ENCODE data around the gene SMIM33.
"Not testable (repeated sequence)": the region's sequence is repeated elsewhere in the genome, so short reads cannot be mapped to it uniquely, and the experiment has no call there.

SMIM33 gene

GRCh38 chr5:139430015-139430414 lies 40.8 kb upstream of the SMIM33 start:
- Histone ChIP-seq H3K9me3 (ENCODE audit: severe bottlenecking) (no peaks in the 10 kb centered on the region), H3K27ac (ENCODE audit: poor library complexity, severe bottlenecking) (no peak overlapping the region), H3K27me3 (ENCODE audit: insufficient read depth, poor library complexity, severe bottlenecking) (no peaks in the 10 kb centered on the region), H3K4me1 (ENCODE audit: insufficient read depth, poor library complexity, severe bottlenecking) (no peaks in the 10 kb centered on the region), H3K4me3 (ENCODE audit: severe bottlenecking) (no peak overlapping the region), H3K36me3 (ENCODE audit: low read depth) (peaks cover 7% of the 10 kb centered on the region; the same call in 1 of the 2 replicates)
- ATAC-seq (ENCODE audit: low read depth) (no peak), DNase-seq (ENCODE audit: low spot score) (no peak)
- no peak for TF ChIP-seq CTCF (IDR thresholded peaks at IDR 0.05; ENCODE audit: poor library complexity, severe bottlenecking)

GRCh38 chr5:139431706-139432105 lies 39.1 kb upstream of the SMIM33 start:
- Histone ChIP-seq H3K4me1 (ENCODE audit: insufficient read depth, poor library complexity, severe bottlenecking) (no peaks in the 10 kb centered on the region), H3K4me3 (ENCODE audit: severe bottlenecking) (no peak overlapping the region), H3K36me3 (ENCODE audit: low read depth) (peaks cover 4% of the 10 kb centered on the region; the same call in 1 of the 2 replicates), H3K9me3 (ENCODE audit: severe bottlenecking) (no peaks in the 10 kb centered on the region), H3K27ac (ENCODE audit: poor library complexity, severe bottlenecking) (no peak overlapping the region), H3K27me3 (ENCODE audit: insufficient read depth, poor library complexity, severe bottlenecking) (no peaks in the 10 kb centered on the region)
- no peak for DNase-seq (ENCODE audit: low spot score)
- ATAC-seq (ENCODE audit: low read depth), result peak; percentile 40; the same call in 1 of the 3 replicates
- TF ChIP-seq CTCF (IDR thresholded peaks at IDR 0.05; ENCODE audit: poor library complexity, severe bottlenecking), result no peak

GRCh38 chr5:139435676-139436075 lies 35.1 kb upstream of the SMIM33 start:
- Histone ChIP-seq H3K9me3 (ENCODE audit: severe bottlenecking) (no peaks in the 10 kb centered on the region), H3K4me3 (ENCODE audit: severe bottlenecking) (no peak overlapping the region), H3K27me3 (ENCODE audit: insufficient read depth, poor library complexity, severe bottlenecking) (no peaks in the 10 kb centered on the region), H3K36me3 (ENCODE audit: low read depth) (peaks cover 4% of the 10 kb centered on the region; the same call in 1 of the 2 replicates), H3K4me1 (ENCODE audit: insufficient read depth, poor library complexity, severe bottlenecking) (peaks cover 4% of the 10 kb centered on the region), H3K27ac (ENCODE audit: poor library complexity, severe bottlenecking) (no peak overlapping the region)
- peak; percentile 9 for DNase-seq (ENCODE audit: low spot score)
- ATAC-seq (ENCODE audit: low read depth), result no peak
- no peak for TF ChIP-seq CTCF (IDR thresholded peaks at IDR 0.05; ENCODE audit: poor library complexity, severe bottlenecking)

GRCh38 chr5:139438707-139439012 lies 32.1 kb upstream of the SMIM33 start:
- no peak for DNase-seq (ENCODE audit: low spot score)
- H3K4me3 ChIP-seq (ENCODE audit: severe bottlenecking), result peak overlapping the region; percentile 93
- H3K27ac ChIP-seq (ENCODE audit: poor library complexity, severe bottlenecking), result peak overlapping the region; percentile 39
- no peaks in the 10 kb centered on the region for H3K9me3 ChIP-seq (ENCODE audit: severe bottlenecking)
- TF ChIP-seq CTCF (IDR thresholded peaks at IDR 0.05; ENCODE audit: poor library complexity, severe bottlenecking), result no peak
- ATAC-seq (ENCODE audit: low read depth), result no peak
- H3K27me3 ChIP-seq (ENCODE audit: insufficient read depth, poor library complexity, severe bottlenecking), result no peaks in the 10 kb centered on the region
- H3K36me3 ChIP-seq (ENCODE audit: low read depth), result peaks cover 4% of the 10 kb centered on the region; the same call in 1 of the 2 replicates
- H3K4me1 ChIP-seq (ENCODE audit: insufficient read depth, poor library complexity, severe bottlenecking), result peaks cover 5% of the 10 kb centered on the region

GRCh38 chr5:139439013-139439903 lies 31.5 kb upstream of the SMIM33 start, which contains the start of gene DNAJC18:
Gene DNAJC18 (minus strand): TSS chr5:139439525. CDS start chr5:139439445, 80 bp downstream.
- ATAC-seq (ENCODE audit: low read depth) (peak; percentile 92), DNase-seq (ENCODE audit: low spot score) (peak; percentile 94)
- Histone ChIP-seq H3K27me3 (ENCODE audit: insufficient read depth, poor library complexity, severe bottlenecking) (no peaks in the 10 kb centered on the region), H3K9me3 (ENCODE audit: severe bottlenecking) (no peaks in the 10 kb centered on the region), H3K27ac (ENCODE audit: poor library complexity, severe bottlenecking) (peak within 1 kb of the TSS; percentile 39), H3K36me3 (ENCODE audit: low read depth) (peaks cover 4% of the 10 kb centered on the region; the same call in 1 of the 2 replicates), H3K4me3 (ENCODE audit: severe bottlenecking) (peak within 1 kb of the TSS; percentile 93), H3K4me1 (ENCODE audit: insufficient read depth, poor library complexity, severe bottlenecking) (peaks cover 11% of the 10 kb centered on the region)
- no peak for TF ChIP-seq CTCF (IDR thresholded peaks at IDR 0.05; ENCODE audit: poor library complexity, severe bottlenecking)

GRCh38 chr5:139440416-139440815 lies 30.4 kb upstream of the SMIM33 start:
- not testable (repeated sequence) for H3K27ac ChIP-seq (ENCODE audit: poor library complexity, severe bottlenecking); H3K4me3 ChIP-seq (ENCODE audit: severe bottlenecking); H3K27me3 ChIP-seq (ENCODE audit: insufficient read depth, poor library complexity, severe bottlenecking); ATAC-seq (ENCODE audit: low read depth); H3K36me3 ChIP-seq (ENCODE audit: low read depth); H3K9me3 ChIP-seq (ENCODE audit: severe bottlenecking)
- DNase-seq (ENCODE audit: low spot score), result peak; percentile 59
- peaks cover 22% of the 10 kb centered on the region for H3K4me1 ChIP-seq (ENCODE audit: insufficient read depth, poor library complexity, severe bottlenecking)
